HG03159 (cell line): Measurements from ENCODE around the gene NAPSA.

Experiments used
- ATAC-seq: cut with Tn5 transposase; IDR thresholded peaks from one replicate; pipeline ENCODE4 v1.9.1; 2021; ENCODE audit warnings: mild to moderate bottlenecking, moderate library complexity; ENCODE audit not compliant: unreplicated experiment

Gene NAPSA

DNA sequence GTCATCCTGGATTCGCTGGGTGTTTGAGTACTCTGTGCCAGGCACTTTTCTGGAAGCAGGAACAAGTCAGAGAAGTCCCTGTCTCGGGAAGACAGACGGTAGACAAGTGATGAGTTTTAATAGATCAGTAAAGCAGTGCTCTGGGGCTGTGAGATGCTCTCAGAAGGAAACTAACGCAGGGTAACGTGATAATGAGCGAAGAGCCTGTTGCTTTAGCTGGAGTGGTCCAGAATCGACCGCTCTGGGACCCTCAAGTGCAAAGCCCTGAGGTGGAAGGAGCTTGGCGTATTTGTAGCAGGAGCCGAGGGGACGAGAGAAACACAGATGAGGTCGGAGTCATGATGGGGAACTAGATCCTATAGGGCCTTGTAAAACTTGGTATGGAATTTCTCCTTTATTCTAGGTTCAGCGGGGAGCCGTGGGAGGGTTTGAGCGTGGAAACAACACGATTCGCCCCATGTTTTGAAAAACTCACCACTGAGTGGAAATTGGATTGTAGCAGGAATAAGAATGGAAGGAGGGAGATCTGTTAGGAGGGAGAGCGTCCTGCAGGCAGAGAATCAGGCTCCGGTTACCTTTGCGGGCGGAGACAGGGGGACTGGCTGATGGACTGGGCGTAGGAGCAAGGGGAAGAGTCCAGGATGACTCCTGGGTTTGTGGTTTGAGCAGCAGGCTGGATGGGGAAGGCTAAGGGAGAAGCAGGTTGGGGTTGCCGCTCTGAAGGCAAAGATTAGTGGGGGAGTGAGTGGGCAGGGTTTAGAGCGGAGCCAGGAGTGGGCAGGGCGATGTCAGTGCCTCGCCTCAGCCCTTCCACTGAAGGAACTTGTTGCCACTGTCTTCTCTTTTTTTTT is 19.5 kb upstream of the NAPSA start:
- no peak for ATAC-seq

DNA sequence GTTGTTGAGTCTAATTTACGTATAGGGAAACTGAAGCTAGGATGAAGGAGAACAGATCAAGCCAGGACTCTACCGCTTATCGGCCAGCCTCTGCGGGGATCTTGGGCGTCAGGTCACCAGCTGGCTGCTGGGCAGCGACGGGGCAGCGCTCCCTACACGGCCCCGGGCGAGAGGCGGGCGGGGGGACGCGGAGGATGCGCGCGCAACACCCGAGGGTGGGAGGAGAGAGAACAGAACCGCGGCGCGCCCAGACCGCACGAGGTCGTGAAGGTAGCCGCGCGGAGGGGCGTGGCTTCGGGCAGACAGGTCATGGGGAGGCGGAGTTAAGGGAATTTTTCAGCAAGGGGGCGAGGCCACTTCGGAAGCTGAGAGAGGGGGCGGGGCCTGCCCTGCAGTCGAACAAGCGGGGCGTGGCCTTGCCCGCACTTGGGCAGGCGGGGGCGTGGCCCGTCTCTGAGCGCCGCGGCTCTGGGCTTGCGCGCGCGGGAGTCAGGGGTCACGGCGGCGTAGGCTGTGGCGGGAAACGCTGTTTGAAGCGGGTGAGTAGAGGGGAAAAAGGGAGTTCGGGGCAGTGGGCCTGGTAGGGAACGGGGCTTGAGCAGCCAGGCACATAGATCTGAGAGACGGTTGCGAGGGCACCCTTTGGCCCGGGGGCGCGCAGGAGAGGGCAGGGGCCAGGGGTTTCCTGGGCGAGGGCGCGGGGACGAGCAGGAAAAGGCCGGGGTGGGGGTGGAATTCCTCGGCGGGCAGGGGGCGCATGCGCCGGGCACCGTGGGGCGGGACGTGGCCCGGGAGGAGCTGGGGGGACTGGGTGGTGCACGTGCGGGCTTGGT is 18.6 kb upstream of the NAPSA start, which contains the start of gene POLD1:
TSS of gene POLD1 (plus strand) at position 496 of the 833 bp plus-strand sequence. CDS start 14,505 bp downstream, outside the sequence.
- peak; percentile 84 for ATAC-seq

DNA sequence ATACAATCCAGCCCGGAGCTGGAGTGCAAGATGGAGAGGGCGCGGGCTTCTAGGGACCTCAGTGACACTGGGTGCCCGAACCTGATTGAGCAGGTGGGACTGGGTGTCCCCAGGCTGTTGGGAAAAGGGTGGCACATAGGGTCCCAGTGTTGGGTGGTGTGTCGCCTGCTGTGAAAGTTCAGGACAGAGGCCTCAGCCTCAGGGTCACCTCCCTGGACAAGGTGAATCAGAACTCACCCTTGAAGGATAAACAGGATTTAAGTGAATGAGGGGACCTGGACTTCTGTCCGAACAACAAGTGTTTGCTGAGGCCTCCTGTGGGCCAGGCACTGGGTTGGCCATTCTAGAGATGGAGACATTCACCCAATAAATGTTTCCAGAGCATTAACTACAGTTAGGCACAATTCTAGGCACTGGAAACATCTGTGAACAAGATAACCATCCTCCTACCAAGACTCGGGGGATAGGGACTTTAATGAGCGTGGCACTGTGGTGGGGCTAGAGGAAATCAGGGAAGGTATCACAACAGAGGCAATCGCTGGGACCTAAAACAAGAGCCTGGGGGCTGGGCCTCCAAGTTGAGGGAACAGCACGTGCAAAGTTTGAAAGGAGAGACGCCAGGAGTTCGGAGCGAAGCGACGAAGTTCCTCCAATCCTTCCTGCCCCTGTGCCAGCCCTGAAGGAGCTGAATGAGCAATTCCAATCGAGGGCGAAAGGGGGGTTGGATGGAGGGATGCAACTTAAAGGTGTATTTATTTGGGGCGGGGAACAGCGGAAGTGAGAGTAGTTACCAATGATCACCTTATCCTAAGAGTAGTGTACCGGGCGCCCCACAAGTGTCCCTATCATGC is 17.8 kb upstream of the NAPSA start:
- peak; percentile 17 for ATAC-seq

DNA sequence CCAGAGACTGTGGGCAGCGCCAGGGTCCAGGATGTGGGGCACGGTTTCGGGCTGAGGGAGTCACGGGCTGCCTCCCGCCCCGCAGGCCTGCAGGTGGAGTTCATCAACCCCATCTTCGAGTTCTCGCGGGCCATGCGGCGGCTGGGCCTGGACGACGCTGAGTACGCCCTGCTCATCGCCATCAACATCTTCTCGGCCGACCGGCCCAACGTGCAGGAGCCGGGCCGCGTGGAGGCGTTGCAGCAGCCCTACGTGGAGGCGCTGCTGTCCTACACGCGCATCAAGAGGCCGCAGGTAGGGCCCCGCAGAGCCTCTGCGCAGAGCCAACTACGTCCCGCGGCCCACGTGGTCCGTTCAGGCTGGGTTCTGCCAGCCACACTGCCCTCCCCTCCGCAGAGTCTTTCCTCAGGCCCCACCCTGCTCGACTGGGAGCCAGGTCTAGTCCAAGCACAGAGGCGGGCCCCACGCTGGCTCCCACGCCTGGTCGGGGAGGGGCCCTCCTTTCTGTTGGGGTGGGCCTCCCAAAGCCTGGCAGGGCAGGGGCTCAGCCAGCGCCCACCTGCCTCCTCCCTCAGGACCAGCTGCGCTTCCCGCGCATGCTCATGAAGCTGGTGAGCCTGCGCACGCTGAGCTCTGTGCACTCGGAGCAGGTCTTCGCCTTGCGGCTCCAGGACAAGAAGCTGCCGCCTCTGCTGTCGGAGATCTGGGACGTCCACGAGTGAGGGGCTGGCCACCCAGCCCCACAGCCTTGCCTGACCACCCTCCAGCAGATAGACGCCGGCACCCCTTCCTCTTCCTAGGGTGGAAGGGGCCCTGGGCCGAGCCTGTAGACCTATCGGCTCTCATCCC is 16.7 kb upstream of the NAPSA start:
- no peak for ATAC-seq

DNA sequence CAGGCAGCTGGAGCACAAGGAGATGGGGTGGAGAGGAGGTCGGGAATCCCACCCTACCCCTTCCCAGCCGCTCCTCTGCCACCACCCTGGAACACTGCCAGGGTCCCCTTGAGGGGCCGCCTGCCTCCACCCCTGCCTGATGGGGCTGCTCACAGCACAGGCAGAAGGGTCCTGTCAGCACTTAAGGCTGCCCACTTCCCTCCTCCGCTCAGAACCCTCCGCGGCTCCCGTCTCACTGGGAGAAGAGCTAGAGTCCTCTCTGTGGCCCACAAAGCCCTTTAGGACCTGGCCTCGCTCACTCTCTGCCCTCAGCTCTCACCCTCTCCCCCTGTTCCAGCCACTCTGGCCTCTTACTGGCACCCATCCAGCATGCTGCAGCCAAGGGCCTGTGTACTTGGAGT is 15.3 kb upstream of the NAPSA start:
- ATAC-seq, result no peak

DNA sequence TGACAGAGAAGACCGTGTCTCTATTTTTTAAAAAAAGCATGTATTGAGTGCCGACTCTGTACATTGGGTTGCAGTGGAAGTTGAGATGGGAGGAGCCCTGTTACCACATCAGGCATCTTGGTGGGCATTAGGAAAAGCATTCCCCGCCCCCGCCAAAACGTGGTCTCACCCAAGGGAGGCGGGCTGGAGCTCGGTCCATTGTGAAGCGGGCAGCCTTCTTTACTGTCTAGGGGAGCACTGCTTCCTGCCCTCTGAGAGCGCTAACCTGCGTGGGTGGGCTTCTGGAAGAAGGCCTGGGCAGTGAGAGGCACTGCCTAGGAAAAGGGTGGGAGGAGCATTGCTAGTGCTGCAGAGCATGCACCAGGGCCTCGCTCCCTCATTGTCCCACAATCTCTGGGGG is 14.7 kb upstream of the NAPSA start:
- ATAC-seq, result no peak

DNA sequence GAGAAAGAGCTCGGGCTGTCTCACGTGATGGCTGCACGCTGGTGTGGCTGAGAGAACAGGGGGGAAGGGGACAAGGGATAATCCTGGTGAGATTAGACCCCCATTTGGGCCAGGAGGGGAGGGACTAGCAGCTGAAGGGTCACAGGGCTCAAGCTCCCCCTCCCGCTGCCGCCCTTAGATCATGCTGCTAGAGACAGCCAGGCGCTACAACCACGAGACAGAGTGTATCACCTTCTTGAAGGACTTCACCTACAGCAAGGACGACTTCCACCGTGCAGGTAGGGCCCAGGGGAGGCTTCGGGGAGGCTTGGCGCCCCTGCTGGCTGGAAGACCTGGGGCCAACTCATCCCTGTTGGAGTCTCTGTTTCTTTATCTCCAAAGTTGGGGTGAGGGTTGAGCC is 14.2 kb upstream of the NAPSA start:
- no peak for ATAC-seq

DNA sequence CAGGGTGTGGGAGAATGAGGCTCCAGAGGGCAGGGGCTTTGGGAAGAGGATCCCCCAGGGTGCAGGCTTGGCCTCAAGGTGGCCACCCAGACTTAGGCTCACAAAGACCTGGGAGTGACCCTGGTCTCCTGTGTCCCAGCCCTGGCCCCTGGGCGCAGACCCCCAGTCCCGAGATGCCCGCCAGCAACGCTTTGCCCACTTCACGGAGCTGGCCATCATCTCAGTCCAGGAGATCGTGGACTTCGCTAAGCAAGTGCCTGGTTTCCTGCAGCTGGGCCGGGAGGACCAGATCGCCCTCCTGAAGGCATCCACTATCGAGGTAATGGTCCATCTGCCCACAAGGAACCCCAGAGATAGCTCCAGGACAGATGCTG is 13.4 kb upstream of the NAPSA start:
- no peak for ATAC-seq

DNA sequence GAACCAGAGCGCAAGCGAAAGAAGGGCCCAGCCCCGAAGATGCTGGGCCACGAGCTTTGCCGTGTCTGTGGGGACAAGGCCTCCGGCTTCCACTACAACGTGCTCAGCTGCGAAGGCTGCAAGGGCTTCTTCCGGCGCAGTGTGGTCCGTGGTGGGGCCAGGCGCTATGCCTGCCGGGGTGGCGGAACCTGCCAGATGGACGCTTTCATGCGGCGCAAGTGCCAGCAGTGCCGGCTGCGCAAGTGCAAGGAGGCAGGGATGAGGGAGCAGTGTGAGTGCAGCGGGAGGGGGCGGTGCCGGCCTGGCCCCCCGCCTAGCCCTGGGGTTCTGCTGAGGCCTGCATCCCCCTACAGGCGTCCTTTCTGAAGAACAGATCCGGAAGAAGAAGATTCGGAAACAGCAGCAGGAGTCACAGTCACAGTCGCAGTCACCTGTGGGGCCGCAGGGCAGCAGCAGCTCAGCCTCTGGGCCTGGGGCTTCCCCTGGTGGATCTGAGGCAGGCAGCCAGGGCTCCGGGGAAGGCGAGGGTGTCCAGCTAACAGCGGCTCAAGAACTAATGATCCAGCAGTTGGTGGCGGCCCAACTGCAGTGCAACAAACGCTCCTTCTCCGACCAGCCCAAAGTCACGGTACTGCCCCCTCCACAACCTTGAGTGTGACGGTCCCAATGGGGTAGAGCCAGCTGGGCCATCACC is 12.9 kb upstream of the NAPSA start:
- no peak for ATAC-seq

DNA sequence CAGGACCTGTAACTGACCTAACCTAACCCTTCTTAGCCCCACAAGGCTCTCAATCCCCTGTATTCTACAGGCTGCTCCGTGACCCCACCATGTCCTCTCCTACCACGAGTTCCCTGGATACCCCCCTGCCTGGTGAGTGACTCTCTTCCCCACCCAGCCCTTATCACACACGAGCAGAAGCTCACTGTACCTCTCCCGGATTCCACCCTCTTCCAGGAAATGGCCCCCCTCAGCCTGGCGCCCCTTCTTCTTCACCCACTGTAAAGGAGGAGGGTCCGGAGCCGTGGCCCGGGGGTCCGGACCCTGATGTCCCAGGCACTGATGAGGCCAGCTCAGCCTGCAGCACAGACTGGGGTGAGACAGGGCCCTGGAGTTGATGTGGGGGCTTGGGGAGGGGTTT is 12.1 kb upstream of the NAPSA start:
- ATAC-seq, result no peak

DNA sequence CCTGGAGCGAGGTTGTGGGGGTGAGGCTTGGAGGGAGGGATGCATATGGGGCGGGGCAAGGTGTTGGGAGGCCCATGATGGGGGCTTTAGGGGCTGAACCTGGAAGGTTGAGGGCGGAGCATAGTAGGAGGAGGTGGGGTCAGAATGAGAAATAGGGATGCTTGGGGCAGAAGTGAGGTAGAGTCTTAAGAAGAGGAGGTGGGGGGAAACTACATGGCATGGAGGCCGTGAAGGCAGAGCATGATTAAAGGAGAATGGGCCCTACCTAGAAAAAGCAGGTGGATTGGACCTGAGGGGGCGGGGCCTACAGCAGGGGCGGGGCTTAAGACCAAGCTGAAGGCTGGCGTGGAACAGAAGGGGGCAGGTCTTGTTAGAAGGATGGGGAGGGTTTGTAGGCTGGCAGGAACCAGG is 11.6 kb upstream of the NAPSA start:
- no peak for ATAC-seq

DNA sequence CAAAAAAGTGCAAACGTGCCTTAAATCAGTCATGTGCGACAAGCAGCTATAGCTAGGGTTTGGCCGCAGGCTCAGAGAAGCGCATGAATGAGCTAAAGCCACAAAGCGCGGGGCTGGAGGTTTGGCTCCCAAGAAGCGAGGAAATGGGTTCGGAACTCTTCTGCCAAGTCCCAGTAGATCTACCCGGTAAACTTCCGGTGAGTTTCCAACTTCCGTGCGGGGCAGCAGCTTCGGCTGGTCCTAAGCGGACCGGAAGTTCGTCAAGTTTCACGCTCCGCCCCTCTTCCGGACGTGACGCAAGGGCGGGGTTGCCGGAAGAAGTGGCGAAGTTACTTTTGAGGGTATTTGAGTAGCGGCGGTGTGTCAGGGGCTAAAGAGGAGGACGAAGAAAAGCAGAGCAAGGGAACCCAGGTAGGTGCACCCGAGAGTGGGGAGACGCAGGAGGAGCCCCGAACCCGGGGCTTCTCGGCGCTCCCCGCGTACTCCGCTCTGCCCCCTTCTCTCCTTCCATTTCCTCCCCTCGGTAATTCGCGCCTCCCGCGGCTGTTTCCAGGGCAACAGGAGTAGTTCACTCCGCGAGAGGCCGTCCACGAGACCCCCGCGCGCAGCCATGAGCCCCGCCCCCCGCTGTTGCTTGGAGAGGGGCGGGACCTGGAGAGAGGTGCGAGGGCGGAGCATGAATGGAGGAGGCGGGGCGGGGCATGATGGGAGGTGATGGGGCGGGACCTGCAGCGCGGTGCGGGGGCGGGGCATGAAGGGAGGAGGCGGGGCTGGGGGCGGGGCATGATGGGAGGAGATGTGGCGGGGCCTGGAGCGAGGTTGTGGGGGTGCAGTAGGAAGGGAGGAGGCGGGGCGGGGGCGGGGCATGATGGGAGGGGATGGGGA is 11.0 kb upstream of the NAPSA start, which contains the start of gene NR1H2:
TSS of gene NR1H2 (plus strand) at position 292 of the 885 bp plus-strand sequence. CDS start 1,149 bp downstream, outside the sequence.
- ATAC-seq, result peak; percentile 88

DNA sequence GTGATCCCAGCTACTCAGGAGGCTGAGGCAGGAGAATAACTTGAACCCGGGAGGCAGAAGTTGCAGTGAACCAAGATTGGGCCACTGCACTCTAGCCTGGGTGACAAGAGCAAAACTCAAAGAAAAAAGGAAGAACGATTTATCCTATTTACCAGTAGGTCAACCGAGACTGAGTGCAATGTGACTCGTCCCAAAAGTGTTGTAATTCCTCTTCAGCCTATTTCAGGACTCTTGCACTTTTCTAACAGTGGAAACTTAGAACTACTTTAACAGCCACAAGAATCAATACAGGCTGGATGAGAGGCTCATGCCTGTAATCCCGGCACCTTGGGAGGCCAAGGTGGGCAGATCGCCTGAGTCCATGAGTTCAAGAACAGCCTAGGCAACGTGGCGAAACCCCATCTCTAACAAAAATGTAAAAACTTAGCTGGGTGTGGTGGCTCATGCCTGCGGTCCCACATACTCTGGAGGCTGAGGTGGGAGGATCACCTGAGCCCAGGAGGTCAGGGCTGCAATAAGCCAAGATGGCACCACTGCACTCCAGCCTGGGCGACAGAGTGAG is 6.6 kb upstream of the NAPSA start:
- ATAC-seq, result no peak

DNA sequence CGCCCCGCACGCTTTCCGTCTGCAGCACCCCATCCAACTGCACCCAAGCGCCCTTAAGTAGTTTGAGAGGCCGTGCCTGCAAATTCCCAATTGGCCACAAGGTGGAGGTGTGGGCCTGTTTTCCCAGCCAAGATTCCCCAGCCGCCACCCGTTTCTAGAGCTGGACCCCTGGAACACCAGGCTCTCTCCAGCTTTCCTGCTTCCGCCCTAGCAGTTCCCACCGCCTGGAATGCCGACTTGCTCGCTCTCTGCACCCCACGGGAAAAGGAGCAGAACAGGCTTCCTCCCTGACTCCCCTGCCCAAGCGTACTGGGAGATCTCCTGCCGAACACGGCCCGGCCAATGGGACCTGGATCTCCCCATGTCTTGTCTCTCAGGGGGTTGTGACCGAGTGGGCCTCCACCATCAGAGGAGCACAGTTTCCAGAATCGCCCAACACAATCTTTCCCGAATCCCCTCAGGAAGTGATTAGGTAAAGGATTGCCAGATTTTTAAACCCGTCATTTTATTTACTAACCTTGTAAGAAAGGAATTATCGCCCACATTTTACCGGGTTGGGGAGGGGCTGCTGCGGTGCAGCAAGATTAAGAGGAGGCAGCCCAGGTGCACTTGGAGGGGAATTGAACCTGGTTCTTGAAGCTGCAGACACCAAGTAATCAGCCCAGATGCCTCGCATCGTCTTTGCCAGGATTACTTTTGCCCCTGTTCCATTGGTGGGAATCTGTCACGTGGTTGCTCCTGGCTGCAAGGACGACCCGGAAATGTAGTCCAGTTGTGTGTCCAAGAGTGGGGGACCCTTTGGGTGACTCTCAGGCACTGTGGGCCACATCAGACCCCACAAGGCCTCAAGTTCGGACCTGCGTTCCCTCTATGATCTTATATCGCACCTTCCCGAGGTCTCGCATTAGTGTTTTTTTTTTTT is 3.5 kb upstream of the NAPSA start:
- no peak for ATAC-seq

DNA sequence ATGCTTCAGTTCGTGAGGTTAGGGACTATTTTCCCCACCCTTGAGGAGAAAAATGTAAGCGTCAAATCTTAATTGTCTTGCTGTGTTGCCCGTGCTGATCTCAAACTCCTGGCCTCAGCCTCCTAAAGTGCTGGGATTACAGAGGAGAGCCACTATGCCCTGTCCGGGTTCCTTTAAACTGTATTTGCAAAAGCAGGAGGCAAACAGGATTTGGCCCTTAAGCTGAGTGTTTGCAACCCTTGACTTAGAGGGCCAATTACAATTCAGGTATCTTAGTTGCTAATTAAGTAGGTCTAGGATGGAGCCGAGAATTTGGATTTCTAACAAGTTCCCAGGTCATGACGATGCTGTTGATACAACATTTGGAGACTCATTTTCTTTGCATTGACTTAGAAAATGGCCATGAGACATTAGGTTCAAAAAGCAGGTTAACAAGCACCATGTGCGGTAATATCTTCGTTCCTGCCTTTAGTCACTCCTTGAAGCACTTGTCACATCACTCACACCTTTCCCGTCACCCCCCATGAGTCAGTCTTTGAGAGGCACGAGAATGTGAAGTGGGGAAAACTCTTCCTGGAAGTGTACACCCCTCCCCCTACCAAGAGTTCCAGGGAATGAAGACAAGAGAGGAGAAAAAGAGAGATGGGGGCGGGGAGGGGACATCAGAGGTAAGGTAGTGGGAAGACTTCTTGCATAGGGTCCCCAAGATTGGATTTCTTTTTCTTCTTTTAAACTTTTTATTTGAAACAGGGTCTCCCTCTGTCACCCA is 2.6 kb downstream of the NAPSA start:
- ATAC-seq, result no peak

DNA sequence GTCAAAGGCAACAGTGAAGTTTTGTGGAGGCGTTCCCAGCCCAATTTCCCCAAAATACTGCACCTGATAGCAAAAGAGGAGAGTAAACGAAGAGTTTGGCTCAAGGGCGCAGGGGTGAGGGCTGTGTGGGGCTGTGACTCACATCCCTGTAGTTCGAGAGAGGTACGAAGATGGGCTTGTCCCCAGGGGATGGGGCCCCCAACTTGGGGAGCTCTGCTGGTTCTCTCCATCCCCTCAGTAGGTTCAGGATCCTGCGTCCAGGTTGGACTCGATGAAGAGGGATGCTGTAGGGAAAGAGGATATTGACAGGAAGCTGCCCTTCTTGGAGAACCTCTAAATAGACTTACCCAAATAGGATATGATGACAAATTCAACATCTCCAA is 3.4 kb downstream of the NAPSA start:
- ATAC-seq, result no peak
